ENCODE results near the gene PPIP5K1. TPM values are rescaled to one million over a fixed set of nuclear protein-coding genes. Genes with fewer than 3 reads are reported as not detected.

PPIP5K1 gene
- total and polyA plus RNA-seq, 2 of the 4 experiments (the other 2 are of a cell fraction): 12.7 to 14.2 TPM

GRCh38 chr15:43544266-43544665, 45.7 kb downstream of the PPIP5K1 start:
- intact Hi-C loops (cut with micrococcal nuclease): no loop called here
- DNase-seq (peak; percentile 14), ATAC-seq (ENCODE audit: low read depth) (no peak)
- no peak overlapping the region for H2BK15ac ChIP-seq (ENCODE audit: low read depth, low read length)
- H3K14ac ChIP-seq (replicated peaks; ENCODE audit: low read depth, low read length): no peak overlapping the region
- no peaks in the 10 kb centered on the region for H3K27me3 ChIP-seq (ENCODE audit: control insufficient read depth, insufficient read depth, low read length)
- H3K27ac ChIP-seq (ENCODE audit: insufficient read depth, low read length): no peak overlapping the region
- no peak overlapping the region for H4K91ac ChIP-seq (ENCODE audit: insufficient read depth, low read depth, low read length)
- no peak overlapping the region for H4K8ac ChIP-seq (ENCODE audit: low read depth in 2 of 2, low read length in 2 of 2)
- H4K20me1 ChIP-seq (ENCODE audit: insufficient read depth, low read length): no peaks in the 10 kb centered on the region
- no TSS peak for BruUV-seq (replicated peaks)
- CTCF ChIA-PET: no interaction called here
- no peak overlapping the region for H3K18ac ChIP-seq (ENCODE audit: low read depth, low read length)
- no peak overlapping the region for H3K23ac ChIP-seq (ENCODE audit: low read depth, low read length)
- no peaks in the 10 kb centered on the region for H3K4me1 ChIP-seq (ENCODE audit: control insufficient read depth, insufficient read depth, low read length)
- H2AK5ac ChIP-seq (ENCODE audit: low read depth, low read length): no peak overlapping the region
- H3K36me3 ChIP-seq (ENCODE audit: control insufficient read depth, insufficient read depth, low read length): no peaks in the 10 kb centered on the region
- no peaks in the 10 kb centered on the region for H3K9me1 ChIP-seq (ENCODE audit: insufficient read depth, low read length)
- H3K4me2 ChIP-seq (ENCODE audit: low read depth, low read length): no peak overlapping the region
- H2BK120ac ChIP-seq (ENCODE audit: low read depth, low read length): no peak overlapping the region
- no peak overlapping the region for H2BK5ac ChIP-seq (ENCODE audit: low read depth, low read length, poor library complexity, severe bottlenecking)
- H3K56ac ChIP-seq (ENCODE audit: extremely low read depth, insufficient read depth, low read length): no peak overlapping the region
- POLR2A ChIA-PET (ENCODE audit: unreplicated experiment): no interaction called here
- H3K9me3 ChIP-seq (ENCODE audit: control insufficient read depth, insufficient read depth, low read length): no peaks in the 10 kb centered on the region; the same call in 1 of the 2 replicates
- H3K4ac ChIP-seq (ENCODE audit: low read depth, low read length): no peak overlapping the region
- H2BK20ac ChIP-seq (ENCODE audit: low read depth, low read length): no peak overlapping the region
- H2AFZ ChIP-seq (replicated peaks; ENCODE audit: low read length, poor library complexity): no peak overlapping the region
- dilution Hi-C loops (cut with HindIII; ENCODE audit: low sequenced_read_pairs, unreplicated experiment): no loop called here
- no peak overlapping the region for H4K5ac ChIP-seq (ENCODE audit: low read depth, low read length)
- H3K4me3 ChIP-seq (ENCODE audit: insufficient read depth, low read depth, low read length): no peak overlapping the region
- no peak overlapping the region for H2AK9ac ChIP-seq (replicated peaks; ENCODE audit: low read depth, low read length, poor library complexity)
- TF ChIP-seq MAFK (IDR thresholded peaks at IDR 0.05; ENCODE audit: low read depth, low read length): no peak
- no peak for TF ChIP-seq BHLHE40 (IDR thresholded peaks at IDR 0.05; ENCODE audit: low read depth, low read length)
- TF ChIP-seq CHD1 (IDR thresholded peaks at IDR 0.05; ENCODE audit: low read depth, low read length): no peak
- TF ChIP-seq POLR2A (IDR thresholded peaks at IDR 0.05; ENCODE audit: low read depth, low read length): no peak
- TF ChIP-seq ELK1 (IDR thresholded peaks at IDR 0.05; ENCODE audit: borderline replicate concordance, low read depth, low read length): no peak
- no peak for TF ChIP-seq MXI1 (IDR thresholded peaks at IDR 0.05; ENCODE audit: borderline replicate concordance, low read depth, low read length)
- no peak for TF ChIP-seq RCOR1 (IDR thresholded peaks at IDR 0.05; ENCODE audit: insufficient replicate concordance, low read length)
- TF ChIP-seq MAZ (IDR thresholded peaks at IDR 0.05; ENCODE audit: borderline replicate concordance, low read depth, low read length): no peak
- no peak for TF ChIP-seq CEBPB (IDR thresholded peaks at IDR 0.05; ENCODE audit: low read depth, low read length)
- TF ChIP-seq RFX5 (IDR thresholded peaks at IDR 0.05; ENCODE audit: low read depth, low read length): no peak
- TF ChIP-seq SMC3 (IDR thresholded peaks at IDR 0.05; ENCODE audit: low read depth, low read length): no peak
- TF ChIP-seq RAD21 (IDR thresholded peaks at IDR 0.05; ENCODE audit: low read length): no peak
- no peak for TF ChIP-seq FOS (IDR thresholded peaks at IDR 0.05; ENCODE audit: low read depth, low read length)
- no peak for TF ChIP-seq CTCF (conservative IDR thresholded peaks at IDR 0.05; ENCODE audit: low read depth, low read length)
- TF ChIP-seq USF2 (IDR thresholded peaks at IDR 0.05; ENCODE audit: low read depth, low read length): no peak
- TF ChIP-seq NFE2L2 (IDR thresholded peaks at IDR 0.05; ENCODE audit: low read depth, low read length): no peak
- in situ Hi-C loops (cut with MboI; ENCODE audit: low sequenced_read_pairs): no loop called here
- H3K9ac ChIP-seq (ENCODE audit: low read depth, low read length): no peak overlapping the region
- no peaks in the 10 kb centered on the region for H3K79me1 ChIP-seq (ENCODE audit: low read depth in 1 of 2, low read length in 2 of 2)
